ENCODE results near the gene PRKCE.
A peak's percentile ranks its signal among the peaks of the same experiment; 100 is the strongest.

The PRKCE gene

GRCh38 chr2:45945302-45945717, 293.8 kb downstream of the PRKCE start:
- WGBS: 90% methylated on average over 9 of the region's 9 CpGs
- H2BK120ac ChIP-seq (ENCODE audit: low read depth, low read length): no peak overlapping the region
- no peak overlapping the region for H3K4me2 ChIP-seq (ENCODE audit: low read length, poor library complexity, severe bottlenecking)
- H2BK5ac ChIP-seq (ENCODE audit: low read depth, low read length, poor library complexity, severe bottlenecking): no peak overlapping the region
- peak overlapping the region; percentile 23 to 78 for H2BK12ac ChIP-seq (ENCODE audit: low read length in 2 of 2)
- no peaks in the 10 kb centered on the region for H3K79me1 ChIP-seq (replicated peaks; ENCODE audit: low read length, poor library complexity, severe bottlenecking)
- no peak overlapping the region for H2AFZ ChIP-seq (ENCODE audit: low read depth, low read length)
- no peak overlapping the region for H3K4ac ChIP-seq (ENCODE audit: low read depth in 1 of 2, low read length in 2 of 2)
- no peak overlapping the region for H4K8ac ChIP-seq (ENCODE audit: low read length)
- no peak overlapping the region for H3K14ac ChIP-seq (ENCODE audit: low read length in 2 of 2)
- H2BK15ac ChIP-seq (ENCODE audit: low read depth, poor library complexity, severe bottlenecking): no peak overlapping the region
- H3K23ac ChIP-seq (ENCODE audit: low read length in 2 of 2): no peak overlapping the region
- H3K4me3 ChIP-seq (ENCODE audit: insufficient read depth in 1 of 2, low read depth in 1 of 2, low read length in 2 of 2): no peak overlapping the region
- peaks cover 0 to 2% of the 10 kb centered on the region in 2 experiments for H3K36me3 ChIP-seq (ENCODE audit: control insufficient read depth in 1 of 2, insufficient read depth in 2 of 2, low read depth in 1 of 2, low read length in 2 of 2)
- no peak overlapping the region for H3K18ac ChIP-seq (ENCODE audit: low read depth in 1 of 2, low read length in 2 of 2)
- no peak for DNase-seq
- H2AK5ac ChIP-seq (ENCODE audit: low read length, severe bottlenecking): peak overlapping the region; percentile 3
- no peaks in the 10 kb centered on the region for H3K27me3 ChIP-seq (ENCODE audit: control insufficient read depth in 1 of 2, insufficient read depth in 1 of 2, low read length in 2 of 2)
- no peak overlapping the region for H4K91ac ChIP-seq (ENCODE audit: low read length)
- no peaks in the 10 kb centered on the region for H3K9me3 ChIP-seq (ENCODE audit: control insufficient read depth, low read length)
- H3K4me1 ChIP-seq (ENCODE audit: control insufficient read depth, insufficient read depth, low read depth, low read length): peaks cover 18% of the 10 kb centered on the region
- H3K27ac ChIP-seq (ENCODE audit: low read length, poor library complexity, severe bottlenecking): no peak overlapping the region
- H3K9ac ChIP-seq (ENCODE audit: low read length): no peak overlapping the region

GRCh38 chr2:45946023-45946422, 294.5 kb downstream of the PRKCE start:
- peak overlapping the region in 1 of 2 experiments; percentile 36 for H3K14ac ChIP-seq (ENCODE audit: low read length in 2 of 2)
- peaks cover 0 to 2% of the 10 kb centered on the region in 2 experiments for H3K36me3 ChIP-seq (ENCODE audit: control insufficient read depth in 1 of 2, insufficient read depth in 2 of 2, low read depth in 1 of 2, low read length in 2 of 2)
- peak; percentile 82 for DNase-seq
- H3K4me2 ChIP-seq (ENCODE audit: low read length, poor library complexity, severe bottlenecking): no peak overlapping the region
- H3K18ac ChIP-seq (ENCODE audit: low read depth in 1 of 2, low read length in 2 of 2): no peak overlapping the region
- whole genome bisulfite sequencing: 42% methylated on average over 1 of the region's 3 CpGs
- no peaks in the 10 kb centered on the region for H3K79me1 ChIP-seq (replicated peaks; ENCODE audit: low read length, poor library complexity, severe bottlenecking)
- H2AFZ ChIP-seq (ENCODE audit: low read depth, low read length): no peak overlapping the region
- no peak overlapping the region for H2BK12ac ChIP-seq (ENCODE audit: low read length in 2 of 2)
- H2BK15ac ChIP-seq (ENCODE audit: low read depth, poor library complexity, severe bottlenecking): no peak overlapping the region
- H4K91ac ChIP-seq (ENCODE audit: low read length): no peak overlapping the region
- H3K23ac ChIP-seq (ENCODE audit: low read length in 2 of 2): no peak overlapping the region
- H3K4me1 ChIP-seq (ENCODE audit: control insufficient read depth, insufficient read depth, low read depth, low read length): peaks cover 18% of the 10 kb centered on the region
- H3K4me3 ChIP-seq (ENCODE audit: insufficient read depth in 1 of 2, low read depth in 1 of 2, low read length in 2 of 2): peak overlapping the region in 1 of 2 experiments; percentile 43
- H2AK5ac ChIP-seq (ENCODE audit: low read length, severe bottlenecking): no peak overlapping the region
- H3K27me3 ChIP-seq (ENCODE audit: control insufficient read depth in 1 of 2, insufficient read depth in 1 of 2, low read length in 2 of 2): no peaks in the 10 kb centered on the region
- no peak overlapping the region for H3K4ac ChIP-seq (ENCODE audit: low read depth in 1 of 2, low read length in 2 of 2)
- no peak overlapping the region for H2BK120ac ChIP-seq (ENCODE audit: low read depth, low read length)
- H3K27ac ChIP-seq (ENCODE audit: low read length, poor library complexity, severe bottlenecking): peak overlapping the region; percentile 20
- no peak overlapping the region for H2BK5ac ChIP-seq (ENCODE audit: low read depth, low read length, poor library complexity, severe bottlenecking)
- H3K9me3 ChIP-seq (ENCODE audit: control insufficient read depth, low read length): no peaks in the 10 kb centered on the region
- H4K8ac ChIP-seq (ENCODE audit: low read length): no peak overlapping the region
- H3K9ac ChIP-seq (ENCODE audit: low read length): no peak overlapping the region

GRCh38 chr2:45950606-45951005, 299.1 kb downstream of the PRKCE start:
- H3K18ac ChIP-seq (ENCODE audit: low read depth in 1 of 2, low read length in 2 of 2): no peak overlapping the region
- no peak overlapping the region for H2BK12ac ChIP-seq (ENCODE audit: low read length in 2 of 2)
- H3K4me1 ChIP-seq (ENCODE audit: control insufficient read depth, insufficient read depth, low read depth, low read length): peaks cover 6% of the 10 kb centered on the region
- H4K91ac ChIP-seq (ENCODE audit: low read length): no peak overlapping the region
- no peak overlapping the region for H2AFZ ChIP-seq (ENCODE audit: low read depth, low read length)
- DNase-seq: no peak
- WGBS: 94% methylated on average over 5 of the region's 5 CpGs
- no peak overlapping the region for H4K8ac ChIP-seq (ENCODE audit: low read length)
- H2BK5ac ChIP-seq (ENCODE audit: low read depth, low read length, poor library complexity, severe bottlenecking): no peak overlapping the region
- H3K4me3 ChIP-seq (ENCODE audit: insufficient read depth in 1 of 2, low read depth in 1 of 2, low read length in 2 of 2): no peak overlapping the region
- H3K79me1 ChIP-seq (replicated peaks; ENCODE audit: low read length, poor library complexity, severe bottlenecking): no peaks in the 10 kb centered on the region
- H3K23ac ChIP-seq (ENCODE audit: low read length in 2 of 2): no peak overlapping the region
- no peak overlapping the region for H3K14ac ChIP-seq (ENCODE audit: low read length in 2 of 2)
- H2AK5ac ChIP-seq (ENCODE audit: low read length, severe bottlenecking): no peak overlapping the region
- H3K27ac ChIP-seq (ENCODE audit: low read length, poor library complexity, severe bottlenecking): no peak overlapping the region
- no peak overlapping the region for H3K4me2 ChIP-seq (ENCODE audit: low read length, poor library complexity, severe bottlenecking)
- H3K36me3 ChIP-seq (ENCODE audit: control insufficient read depth in 1 of 2, insufficient read depth in 2 of 2, low read depth in 1 of 2, low read length in 2 of 2): no peaks in the 10 kb centered on the region
- H3K9ac ChIP-seq (ENCODE audit: low read length): no peak overlapping the region
- H2BK120ac ChIP-seq (ENCODE audit: low read depth, low read length): no peak overlapping the region
- H3K4ac ChIP-seq (ENCODE audit: low read depth in 1 of 2, low read length in 2 of 2): no peak overlapping the region
- H3K9me3 ChIP-seq (ENCODE audit: control insufficient read depth, low read length): no peaks in the 10 kb centered on the region
- H2BK15ac ChIP-seq (ENCODE audit: low read depth, poor library complexity, severe bottlenecking): no peak overlapping the region
- H3K27me3 ChIP-seq (ENCODE audit: control insufficient read depth in 1 of 2, insufficient read depth in 1 of 2, low read length in 2 of 2): no peaks in the 10 kb centered on the region

- no peak overlapping the region for H3K4me3 ChIP-seq (ENCODE audit: insufficient read depth in 1 of 2, low read depth in 1 of 2, low read length in 2 of 2)
Measured at GRCh38 chr2:45951025-45951727, 299.7 kb downstream of the PRKCE start.

More at GRCh38 chr2:45951025-45951727, 299.7 kb downstream of the PRKCE start:
- peaks cover 4% of the 10 kb centered on the region for H3K4me1 ChIP-seq (ENCODE audit: control insufficient read depth, insufficient read depth, low read depth, low read length)
- WGBS: 98% methylated on average over 7 of the region's 7 CpGs
- no peak overlapping the region for H3K23ac ChIP-seq (ENCODE audit: low read length in 2 of 2)
- H3K18ac ChIP-seq (ENCODE audit: low read depth in 1 of 2, low read length in 2 of 2): no peak overlapping the region
- no peak overlapping the region for H2AK5ac ChIP-seq (ENCODE audit: low read length, severe bottlenecking)
- H2BK120ac ChIP-seq (ENCODE audit: low read depth, low read length): no peak overlapping the region
- no peaks in the 10 kb centered on the region for H3K36me3 ChIP-seq (ENCODE audit: control insufficient read depth in 1 of 2, insufficient read depth in 2 of 2, low read depth in 1 of 2, low read length in 2 of 2)
- H3K79me1 ChIP-seq (replicated peaks; ENCODE audit: low read length, poor library complexity, severe bottlenecking): no peaks in the 10 kb centered on the region
- H3K4ac ChIP-seq (ENCODE audit: low read depth in 1 of 2, low read length in 2 of 2): no peak overlapping the region
- H3K14ac ChIP-seq (ENCODE audit: low read length in 2 of 2): no peak overlapping the region
- H2BK5ac ChIP-seq (ENCODE audit: low read depth, low read length, poor library complexity, severe bottlenecking): no peak overlapping the region
- H3K27me3 ChIP-seq (ENCODE audit: control insufficient read depth in 1 of 2, insufficient read depth in 1 of 2, low read length in 2 of 2): no peaks in the 10 kb centered on the region
- no peak overlapping the region for H3K27ac ChIP-seq (ENCODE audit: low read length, poor library complexity, severe bottlenecking)
- H4K8ac ChIP-seq (ENCODE audit: low read length): no peak overlapping the region
- H2AFZ ChIP-seq (ENCODE audit: low read depth, low read length): no peak overlapping the region
- no peak overlapping the region for H3K9ac ChIP-seq (ENCODE audit: low read length)
- H2BK12ac ChIP-seq (ENCODE audit: low read length in 2 of 2): no peak overlapping the region
- no peak for DNase-seq
- no peak overlapping the region for H3K4me2 ChIP-seq (ENCODE audit: low read length, poor library complexity, severe bottlenecking)
- no peaks in the 10 kb centered on the region for H3K9me3 ChIP-seq (ENCODE audit: control insufficient read depth, low read length)
- H2BK15ac ChIP-seq (ENCODE audit: low read depth, poor library complexity, severe bottlenecking): no peak overlapping the region
- H4K91ac ChIP-seq (ENCODE audit: low read length): no peak overlapping the region

Data from mesenchymal stem cell (in vitro differentiated cells and primary cell).